A673 (cell line): ENCODE results near the gene IFITM5. TPM values are rescaled to one million over a fixed set of nuclear protein-coding genes. Genes with fewer than 3 reads are reported as not detected.

Source experiments
- BruUV-seq: library from RNA; stranded (reverse); fragments of 400-500 nt; replicated peaks from 2 replicates; lab custom pipeline; 2021; lab: Mats Ljungman, UMichigan
- CTCF ChIA-PET: fragments of 300-600 bp; sonication (Branson Sonifier 250); formaldehyde crosslinking; loops from one replicate; lab custom pipeline; 2022; ENCODE audit warnings: antibody characterized with exemption; lab: Charles Lee
- POLR2A ChIA-PET: fragments of 300-600 bp; sonication (Branson Sonifier 250); formaldehyde crosslinking; loops from one replicate; lab custom pipeline; 2022; ENCODE audit warnings: antibody characterized with exemption; ENCODE audit not compliant: low non-redundant PET; lab: Charles Lee
- DNase-seq: peaks from one replicate; pipeline ENCODE4 v3.0.0-alpha.2; 2015; ENCODE audit warnings: low spot score
- H3K27ac ChIP-seq: fragments of 200-600 bp; sonication (generic); 2 replicates; pipeline ENCODE4 v1.5.1; 2016; ENCODE audit warnings: mixed run types, low read depth, mild to moderate bottlenecking, mixed read lengths, antibody characterized with exemption, low read length; ENCODE audit not compliant: poor library complexity, severe bottlenecking
- H3K27me3 ChIP-seq: fragments of 200-600 bp; sonication (generic); replicated peaks from 2 replicates; pipeline ENCODE4 v1.6.1; 2017; ENCODE audit warnings: mixed run types, low read depth, mild to moderate bottlenecking, mixed read lengths, antibody characterized with exemption, low read length; ENCODE audit not compliant: insufficient read depth, poor library complexity
- H3K36me3 ChIP-seq: fragments of 200-600 bp; sonication (generic); 2 replicates; pipeline ENCODE4 v1.6.1; 2016; ENCODE audit warnings: mixed run types, mild to moderate bottlenecking, mixed read lengths, antibody characterized with exemption, low read length; ENCODE audit not compliant: insufficient read depth, poor library complexity, severe bottlenecking
- H3K4me1 ChIP-seq: fragments of 200-600 bp; sonication (generic); 2 replicates; pipeline ENCODE4 v1.6.1; 2017; ENCODE audit warnings: mixed run types, mild to moderate bottlenecking, mixed read lengths, antibody characterized with exemption, low read length; ENCODE audit not compliant: insufficient read depth, poor library complexity, severe bottlenecking
- H3K4me3 ChIP-seq: fragments of 200-600 bp; sonication (generic); 2 replicates; pipeline ENCODE4 v1.5.1; 2016; ENCODE audit warnings: low read depth, mixed run types, mild to moderate bottlenecking, mixed read lengths, low read length; ENCODE audit not compliant: poor library complexity, severe bottlenecking
- H3K9me3 ChIP-seq: fragments of 200-600 bp; sonication (generic); 2 replicates; pipeline ENCODE4 v1.6.1; 2016; ENCODE audit warnings: mixed run types, low read depth, mild to moderate bottlenecking, mixed read lengths, antibody characterized with exemption, low read length; ENCODE audit not compliant: poor library complexity, severe bottlenecking
- CTCF ChIP-seq: fragments of 300-800, 200-600 bp; sonication (generic); conservative IDR thresholded peaks from 2 replicates; pipeline ENCODE4 v1.5.1; 2017; ENCODE audit warnings: low read depth, mild to moderate bottlenecking, antibody characterized with exemption, low read length, moderate library complexity, mixed read lengths
- EZH2 ChIP-seq: fragments of 200-600 bp; sonication (generic); IDR thresholded peaks from 2 replicates; pipeline ENCODE4 v1.6.1; 2017; ENCODE audit warnings: borderline replicate concordance, low read depth, mild to moderate bottlenecking, mixed read lengths, antibody characterized with exemption, low read length; ENCODE audit not compliant: poor library complexity, severe bottlenecking
- intact Hi-C: fragments of 100-400 bp; cut with micrococcal nuclease; formaldehyde crosslinking; loops from one replicate; pipeline ENCODE4 v1.10.0; 2022; ENCODE audit not compliant: unreplicated experiment
- total RNA-seq: library from RNA; stranded (reverse); gene quantifications from 2 replicates; pipeline ENCODE4 v1.2.3, GENCODE V29; 2021

The IFITM5 gene
- total RNA-seq, 1 experiment from 2014 or later: not detected

GRCh38 chr11:250740-251299 is 48.5 kb downstream of the IFITM5 start:
- peak; percentile 62 for DNase-seq
- Histone ChIP-seq H3K4me3 (no peak overlapping the region), H3K4me1 (no peaks in the 10 kb centered on the region), H3K9me3 (no peaks in the 10 kb centered on the region), H3K36me3 (peaks cover 60% of the 10 kb centered on the region), H3K27ac (no peak overlapping the region), H3K27me3 (no peaks in the 10 kb centered on the region)
- ChIA-PET POLR2A (no interaction called here), CTCF (interaction anchor here (0.5 to 1.0 kb wide), 4 partner anchors 54 to 175 kb away, joined by 3 to 4 read pairs (median 4); no protein-coding TSS in a partner anchor)
- intact Hi-C loops: loop anchor here (10.0 kb wide), 1 partner anchor 104 kb away; no protein-coding TSS in a partner anchor
- peak; percentile 75 for TF ChIP-seq CTCF
- no peak for TF ChIP-seq EZH2
- BruUV-seq: no TSS peak

- intact Hi-C loops: loop anchor here (10.0 kb wide), 1 partner anchor 105 kb away; no protein-coding TSS in a partner anchor
- no TSS peak for BruUV-seq
- no peaks in the 10 kb centered on the region for H3K27me3 ChIP-seq
- peaks cover 66% of the 10 kb centered on the region for H3K36me3 ChIP-seq
- H3K4me1 ChIP-seq: no peaks in the 10 kb centered on the region
- TF ChIP-seq CTCF (no peak), EZH2 (no peak)
- no peak overlapping the region for H3K4me3 ChIP-seq
- DNase-seq: no peak
- POLR2A ChIA-PET: no interaction called here
- H3K27ac ChIP-seq: no peak overlapping the region
- no peaks in the 10 kb centered on the region for H3K9me3 ChIP-seq
- CTCF ChIA-PET: interaction anchor here (0.7 to 1.0 kb wide), 2 partner anchors 55 to 176 kb away, joined by 3 read pairs; no protein-coding TSS in a partner anchor
Measured at GRCh38 chr11:250274-250673, 49.1 kb downstream of the IFITM5 start.

- Histone ChIP-seq H3K9me3 (no peaks in the 10 kb centered on the region), H3K27ac (no peak overlapping the region), H3K4me1 (no peaks in the 10 kb centered on the region), H3K4me3 (no peak overlapping the region), H3K27me3 (no peaks in the 10 kb centered on the region), H3K36me3 (peaks cover 78% of the 10 kb centered on the region)
- TF ChIP-seq EZH2 (no peak), CTCF (no peak)
- CTCF ChIA-PET: no interaction called here
- POLR2A ChIA-PET: no interaction called here
- no TSS peak for BruUV-seq
- no peak for DNase-seq
- intact Hi-C loops: no loop called here
Measured at GRCh38 chr11:249062-249461, 50.3 kb downstream of the IFITM5 start.

Other genes with a start within 250 kb of the IFITM5 start
- gene SCGB1C1, start 106.4 kb downstream of the IFITM5 start, total RNA-seq: not detected in 2 replicates
- 22.2 and 26.2 TPM in 2 replicates for gene BET1L, start 92.1 kb downstream of the IFITM5 start, total RNA-seq
- gene RIC8A, start 91.8 kb downstream of the IFITM5 start, total RNA-seq: 78.2 and 88.2 TPM in 2 replicates
- 13.6 and 17.1 TPM in 2 replicates for gene SIRT3, start 63.2 kb downstream of the IFITM5 start, total RNA-seq
- 195 and 199 TPM in 2 replicates for gene PSMD13, start 62.5 kb downstream of the IFITM5 start, total RNA-seq
- not detected in 2 replicates for gene NLRP6, start 21.1 kb downstream of the IFITM5 start, total RNA-seq
- gene PGGHG, start 10.4 kb downstream of the IFITM5 start, total RNA-seq: 5.4 and 8.6 TPM in 2 replicates
- gene IFITM2, start 8.3 kb upstream of the IFITM5 start, total RNA-seq: 23.3 and 25.5 TPM in 2 replicates
- 24.4 and 34.1 TPM in 2 replicates for gene IFITM1, start 14.5 kb upstream of the IFITM5 start, total RNA-seq
- 87.6 and 99.8 TPM in 2 replicates for gene IFITM3, start 21.3 kb upstream of the IFITM5 start, total RNA-seq
- 19.0 and 28.9 TPM in 2 replicates for gene B4GALNT4, start 70.0 kb upstream of the IFITM5 start, total RNA-seq
- not detected in 2 replicates for gene PKP3, start 94.7 kb upstream of the IFITM5 start, total RNA-seq
- 16.6 and 17.6 TPM in 2 replicates for gene SIGIRR, start 115.5 kb upstream of the IFITM5 start, total RNA-seq
- 0.26 TPM in 1 of 2 replicates, not detected in the other for gene ANO9, start 142.5 kb upstream of the IFITM5 start, total RNA-seq
- 33.5 and 37.6 TPM in 2 replicates for gene PTDSS2, start 150.8 kb upstream of the IFITM5 start, total RNA-seq
- 94.6 and 95.4 TPM in 2 replicates for gene RNH1, start 207.7 kb upstream of the IFITM5 start, total RNA-seq
- 82.8 and 90.2 TPM in 2 replicates for gene HRAS, start 236.1 kb upstream of the IFITM5 start, total RNA-seq
- gene LRRC56, start 238.0 kb upstream of the IFITM5 start, total RNA-seq: 2.1 and 2.5 TPM in 2 replicates